ENCODE measurements around the gene UNK. TPM values are rescaled to one million over a fixed set of nuclear protein-coding genes. Genes with fewer than 3 reads are reported as not detected.

Gene UNK
- total and polyA plus RNA-seq, 9 of the 15 experiments (the other 6 are each of a cell fraction or from before 2014, with no cell fraction given), result 12.8 to 38.6 (median 24.8) TPM

DNA sequence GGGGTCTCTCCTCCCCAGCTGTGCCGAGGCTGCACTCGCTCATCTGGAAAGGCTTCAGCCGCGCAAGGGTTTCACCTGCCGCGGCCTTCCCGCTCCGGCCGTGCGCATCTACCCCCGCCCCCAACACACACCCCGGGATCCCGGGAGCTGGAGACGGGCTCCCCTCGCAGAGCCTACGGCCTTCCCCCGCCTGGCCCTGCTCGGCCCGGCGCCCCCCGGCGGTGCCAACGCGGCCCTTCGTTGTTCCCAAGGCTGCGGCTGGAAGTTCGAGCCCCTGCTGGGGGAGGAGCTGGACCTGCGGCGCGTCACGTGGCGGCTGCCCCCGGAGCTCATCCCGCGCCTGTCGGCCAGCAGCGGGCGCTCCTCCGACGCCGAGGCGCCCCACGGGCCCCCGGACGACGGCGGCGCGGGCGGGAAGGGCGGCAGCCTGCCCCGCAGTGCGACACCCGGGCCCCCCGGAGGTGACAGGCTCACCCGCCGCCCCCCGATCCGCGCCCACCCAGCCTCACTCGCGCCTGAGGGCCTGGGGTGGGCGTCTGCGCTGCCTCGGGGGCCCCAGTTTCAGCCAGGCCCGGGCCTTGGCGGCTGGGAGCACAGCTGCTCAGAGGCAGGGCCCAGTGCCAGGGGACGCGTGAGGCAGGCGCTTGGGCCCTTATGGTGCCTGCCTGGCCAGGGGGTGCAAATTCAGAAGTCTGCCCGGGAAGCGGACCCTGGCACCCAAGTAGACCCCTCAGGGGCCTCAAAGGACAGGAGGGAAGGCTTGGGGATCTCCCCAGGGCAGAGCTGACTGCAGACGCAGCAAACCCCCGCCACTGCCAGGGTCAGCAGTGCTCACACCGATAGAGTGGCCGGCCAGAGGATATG lies 30.9 kb upstream of the UNK start (continued):
- TF ChIP-seq BHLHE40 (IDR thresholded peaks at IDR 0.05; ENCODE audit: low read length) (peak; percentile 93), RBBP5 (IDR thresholded peaks at IDR 0.05; ENCODE audit: borderline replicate concordance, insufficient read depth, low read length, poor library complexity, severe bottlenecking) (peak; percentile 25), NRF1 (conservative IDR thresholded peaks at IDR 0.05 in 1 of 2, IDR thresholded peaks at IDR 0.05 in 1 of 2) (peak; percentile 53 to 65), CREBBP (IDR thresholded peaks at IDR 0.05; ENCODE audit: low read depth, low read length) (no peak), PCBP1 (IDR thresholded peaks at IDR 0.05; ENCODE audit: low read depth, low read length, poor library complexity, severe bottlenecking) (peak; percentile 47)
- TF ChIP-seq, protein P1, sequence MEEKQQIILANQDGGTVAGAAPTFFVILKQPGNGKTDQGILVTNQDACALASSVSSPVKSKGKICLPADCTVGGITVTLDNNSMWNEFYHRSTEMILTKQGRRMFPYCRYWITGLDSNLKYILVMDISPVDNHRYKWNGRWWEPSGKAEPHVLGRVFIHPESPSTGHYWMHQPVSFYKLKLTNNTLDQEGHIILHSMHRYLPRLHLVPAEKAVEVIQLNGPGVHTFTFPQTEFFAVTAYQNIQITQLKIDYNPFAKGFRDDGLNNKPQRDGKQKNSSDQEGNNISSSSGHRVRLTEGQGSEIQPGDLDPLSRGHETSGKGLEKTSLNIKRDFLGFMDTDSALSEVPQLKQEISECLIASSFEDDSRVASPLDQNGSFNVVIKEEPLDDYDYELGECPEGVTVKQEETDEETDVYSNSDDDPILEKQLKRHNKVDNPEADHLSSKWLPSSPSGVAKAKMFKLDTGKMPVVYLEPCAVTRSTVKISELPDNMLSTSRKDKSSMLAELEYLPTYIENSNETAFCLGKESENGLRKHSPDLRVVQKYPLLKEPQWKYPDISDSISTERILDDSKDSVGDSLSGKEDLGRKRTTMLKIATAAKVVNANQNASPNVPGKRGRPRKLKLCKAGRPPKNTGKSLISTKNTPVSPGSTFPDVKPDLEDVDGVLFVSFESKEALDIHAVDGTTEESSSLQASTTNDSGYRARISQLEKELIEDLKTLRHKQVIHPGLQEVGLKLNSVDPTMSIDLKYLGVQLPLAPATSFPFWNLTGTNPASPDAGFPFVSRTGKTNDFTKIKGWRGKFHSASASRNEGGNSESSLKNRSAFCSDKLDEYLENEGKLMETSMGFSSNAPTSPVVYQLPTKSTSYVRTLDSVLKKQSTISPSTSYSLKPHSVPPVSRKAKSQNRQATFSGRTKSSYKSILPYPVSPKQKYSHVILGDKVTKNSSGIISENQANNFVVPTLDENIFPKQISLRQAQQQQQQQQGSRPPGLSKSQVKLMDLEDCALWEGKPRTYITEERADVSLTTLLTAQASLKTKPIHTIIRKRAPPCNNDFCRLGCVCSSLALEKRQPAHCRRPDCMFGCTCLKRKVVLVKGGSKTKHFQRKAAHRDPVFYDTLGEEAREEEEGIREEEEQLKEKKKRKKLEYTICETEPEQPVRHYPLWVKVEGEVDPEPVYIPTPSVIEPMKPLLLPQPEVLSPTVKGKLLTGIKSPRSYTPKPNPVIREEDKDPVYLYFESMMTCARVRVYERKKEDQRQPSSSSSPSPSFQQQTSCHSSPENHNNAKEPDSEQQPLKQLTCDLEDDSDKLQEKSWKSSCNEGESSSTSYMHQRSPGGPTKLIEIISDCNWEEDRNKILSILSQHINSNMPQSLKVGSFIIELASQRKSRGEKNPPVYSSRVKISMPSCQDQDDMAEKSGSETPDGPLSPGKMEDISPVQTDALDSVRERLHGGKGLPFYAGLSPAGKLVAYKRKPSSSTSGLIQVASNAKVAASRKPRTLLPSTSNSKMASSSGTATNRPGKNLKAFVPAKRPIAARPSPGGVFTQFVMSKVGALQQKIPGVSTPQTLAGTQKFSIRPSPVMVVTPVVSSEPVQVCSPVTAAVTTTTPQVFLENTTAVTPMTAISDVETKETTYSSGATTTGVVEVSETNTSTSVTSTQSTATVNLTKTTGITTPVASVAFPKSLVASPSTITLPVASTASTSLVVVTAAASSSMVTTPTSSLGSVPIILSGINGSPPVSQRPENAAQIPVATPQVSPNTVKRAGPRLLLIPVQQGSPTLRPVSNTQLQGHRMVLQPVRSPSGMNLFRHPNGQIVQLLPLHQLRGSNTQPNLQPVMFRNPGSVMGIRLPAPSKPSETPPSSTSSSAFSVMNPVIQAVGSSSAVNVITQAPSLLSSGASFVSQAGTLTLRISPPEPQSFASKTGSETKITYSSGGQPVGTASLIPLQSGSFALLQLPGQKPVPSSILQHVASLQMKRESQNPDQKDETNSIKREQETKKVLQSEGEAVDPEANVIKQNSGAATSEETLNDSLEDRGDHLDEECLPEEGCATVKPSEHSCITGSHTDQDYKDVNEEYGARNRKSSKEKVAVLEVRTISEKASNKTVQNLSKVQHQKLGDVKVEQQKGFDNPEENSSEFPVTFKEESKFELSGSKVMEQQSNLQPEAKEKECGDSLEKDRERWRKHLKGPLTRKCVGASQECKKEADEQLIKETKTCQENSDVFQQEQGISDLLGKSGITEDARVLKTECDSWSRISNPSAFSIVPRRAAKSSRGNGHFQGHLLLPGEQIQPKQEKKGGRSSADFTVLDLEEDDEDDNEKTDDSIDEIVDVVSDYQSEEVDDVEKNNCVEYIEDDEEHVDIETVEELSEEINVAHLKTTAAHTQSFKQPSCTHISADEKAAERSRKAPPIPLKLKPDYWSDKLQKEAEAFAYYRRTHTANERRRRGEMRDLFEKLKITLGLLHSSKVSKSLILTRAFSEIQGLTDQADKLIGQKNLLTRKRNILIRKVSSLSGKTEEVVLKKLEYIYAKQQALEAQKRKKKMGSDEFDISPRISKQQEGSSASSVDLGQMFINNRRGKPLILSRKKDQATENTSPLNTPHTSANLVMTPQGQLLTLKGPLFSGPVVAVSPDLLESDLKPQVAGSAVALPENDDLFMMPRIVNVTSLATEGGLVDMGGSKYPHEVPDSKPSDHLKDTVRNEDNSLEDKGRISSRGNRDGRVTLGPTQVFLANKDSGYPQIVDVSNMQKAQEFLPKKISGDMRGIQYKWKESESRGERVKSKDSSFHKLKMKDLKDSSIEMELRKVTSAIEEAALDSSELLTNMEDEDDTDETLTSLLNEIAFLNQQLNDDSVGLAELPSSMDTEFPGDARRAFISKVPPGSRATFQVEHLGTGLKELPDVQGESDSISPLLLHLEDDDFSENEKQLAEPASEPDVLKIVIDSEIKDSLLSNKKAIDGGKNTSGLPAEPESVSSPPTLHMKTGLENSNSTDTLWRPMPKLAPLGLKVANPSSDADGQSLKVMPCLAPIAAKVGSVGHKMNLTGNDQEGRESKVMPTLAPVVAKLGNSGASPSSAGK (IDR thresholded peaks at IDR 0.05), result peak; percentile 91
